Smooth muscle cell (in vitro differentiated cells): ENCODE results near the gene PMEPA1. TPM values are rescaled to one million over a fixed set of nuclear protein-coding genes. Genes with fewer than 3 reads are reported as not detected.
A peak's percentile ranks its signal among the peaks of the same experiment; 100 is the strongest.

ENCODE experiments used
- DNase-seq: peaks from one replicate; lab custom pipeline; 2025; ENCODE audit not compliant: unreplicated experiment; lab: John Stamatoyannopoulos, UW
- H2AFZ ChIP-seq: fragments of 200-600 bp; sonication (generic); 2 replicates; pipeline ENCODE4 v1.6.0; 2016; ENCODE audit warnings: antibody characterized with exemption, low read depth, mild to moderate bottlenecking
- H3F3A ChIP-seq: fragments of 200-600 bp; sonication (generic); 2 replicates; pipeline ENCODE4 v1.6.0; 2017; ENCODE audit warnings: antibody characterized with exemption, low read depth
- H3K27ac ChIP-seq: fragments of 200-600 bp; sonication (generic); 2 replicates; pipeline ENCODE4 v1.5.1; 2016; ENCODE audit warnings: low read depth, mild to moderate bottlenecking
- H3K27me3 ChIP-seq: fragments of 200-600 bp; sonication (generic); 2 replicates; pipeline ENCODE4 v1.6.1; 2016; ENCODE audit warnings: low read depth, mild to moderate bottlenecking
- H3K36me3 ChIP-seq: fragments of 200-600 bp; sonication (generic); 2 replicates; pipeline ENCODE4 v1.5.1; 2016; ENCODE audit warnings: low read depth
- H3K4me1 ChIP-seq: fragments of 200-600 bp; sonication (generic); 2 replicates; pipeline ENCODE4 v1.5.1; 2016; ENCODE audit warnings: low read depth
- H3K4me2 ChIP-seq: fragments of 200-600 bp; sonication (generic); 2 replicates; pipeline ENCODE4 v1.6.0; 2016; ENCODE audit warnings: mild to moderate bottlenecking
- H3K4me3 ChIP-seq: fragments of 200-600 bp; sonication (generic); 2 replicates; pipeline ENCODE4 v1.5.1; 2016; ENCODE audit warnings: mild to moderate bottlenecking
- H3K79me2 ChIP-seq: fragments of 200-600 bp; sonication (generic); 2 replicates; pipeline ENCODE4 v1.6.0; 2016; ENCODE audit warnings: low read depth, mild to moderate bottlenecking
- H3K9ac ChIP-seq: fragments of 200-600 bp; sonication (generic); 2 replicates; pipeline ENCODE4 v1.6.0; 2016; ENCODE audit warnings: low read depth
- H3K9me3 ChIP-seq: fragments of 200-600 bp; sonication (generic); replicated peaks from 2 replicates; pipeline ENCODE4 v1.5.1; 2016; ENCODE audit warnings: low read depth
- H4K20me1 ChIP-seq: fragments of 200-600 bp; sonication (generic); 2 replicates; pipeline ENCODE4 v1.6.0; 2016; ENCODE audit warnings: low read depth
- CTCF ChIP-seq: fragments of 200-600 bp; sonication (generic); IDR thresholded peaks from 2 replicates; pipeline ENCODE4 v1.5.1; 2017; ENCODE audit warnings: borderline replicate concordance, mild to moderate bottlenecking, antibody characterized with exemption; ENCODE audit not compliant: insufficient read depth, poor library complexity, severe bottlenecking
- WGBS: methylation state at CpG from one replicate; pipeline ENCODE4 v1.1.7; 2016; ENCODE audit warnings: low lambda C conversion rate; 5-methylcytosine and 5-hydroxymethylcytosine counted together
- polyA plus RNA-seq: library from polyadenylated mRNA; unstranded; fragments of >200 nt; fragmentation: Nextera tagmentation; extraction: Ambion mirVana; gene quantifications from 2 replicates; pipeline ENCODE4 v1.2.1, GENCODE V29; 2016
- total RNA-seq: library from RNA; depleted of rRNA; stranded (reverse); fragments of >200 nt; gene quantifications from 2 replicates; pipeline ENCODE4 v1.2.3, GENCODE V29; 2014

The PMEPA1 gene
- total and polyA plus RNA-seq, 2 experiments from 2014 or later: 37.2 to 81.9 TPM

DNA sequence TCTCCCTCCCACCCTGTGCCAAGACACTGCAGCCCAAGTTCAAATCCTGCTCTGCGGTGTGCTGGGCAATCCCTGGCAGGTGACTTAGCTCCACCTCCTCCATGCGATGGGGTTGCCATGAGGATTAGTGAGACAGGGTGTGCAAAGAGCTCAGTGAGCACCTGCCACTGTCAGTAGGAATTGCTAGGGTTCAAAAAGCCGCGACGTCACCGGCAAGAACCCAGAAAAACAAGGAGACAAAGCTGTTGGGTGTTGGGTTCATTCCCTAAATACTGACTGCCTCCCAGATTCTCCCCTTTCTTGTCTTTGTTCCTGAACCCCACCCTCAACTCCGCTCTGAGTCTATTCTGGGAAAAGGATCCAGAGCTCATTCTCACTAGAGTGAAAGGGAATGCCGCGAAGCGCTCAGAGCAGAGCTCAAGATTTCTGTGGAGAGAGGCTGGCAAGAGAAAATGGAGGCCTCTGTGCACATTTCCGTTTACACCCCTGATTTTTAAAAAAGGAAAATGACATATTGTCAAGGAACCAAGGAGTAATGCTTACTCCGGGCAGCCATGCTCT, 13.3 kb downstream of the PMEPA1 start:
- Histone ChIP-seq H3K27ac (peak overlapping the region; percentile 97), H3K9me3 (no peaks in the 10 kb centered on the region), H3F3A (peaks cover 26% of the 10 kb centered on the region), H3K4me2 (no peak overlapping the region), H4K20me1 (peaks cover 96% of the 10 kb centered on the region), H3K4me3 (no peak overlapping the region), H3K79me2 (peaks cover 89% of the 10 kb centered on the region), H3K36me3 (no peaks in the 10 kb centered on the region), H3K9ac (no peak overlapping the region), H2AFZ (no peak overlapping the region), H3K27me3 (no peaks in the 10 kb centered on the region), H3K4me1 (no peaks in the 10 kb centered on the region)
- TF ChIP-seq CTCF: no peak
- WGBS: 97% methylated on average over 12 of the region's 12 CpGs
- DNase-seq: no peak

- peak overlapping the region; percentile 52 for H3K9ac ChIP-seq
- WGBS: 88% methylated on average over 5 of the region's 5 CpGs
- H3K4me1 ChIP-seq: no peaks in the 10 kb centered on the region
- peaks cover 96% of the 10 kb centered on the region for H4K20me1 ChIP-seq
- H3K4me2 ChIP-seq: no peak overlapping the region
- no peak for DNase-seq
- H3K79me2 ChIP-seq: peaks cover 89% of the 10 kb centered on the region
- no peaks in the 10 kb centered on the region for H3K9me3 ChIP-seq
- H3K4me3 ChIP-seq: no peak overlapping the region
- no peaks in the 10 kb centered on the region for H3K36me3 ChIP-seq
- peak overlapping the region; percentile 97 for H3K27ac ChIP-seq
- no peak overlapping the region for H2AFZ ChIP-seq
- no peaks in the 10 kb centered on the region for H3K27me3 ChIP-seq
- TF ChIP-seq CTCF: no peak
- peaks cover 26% of the 10 kb centered on the region for H3F3A ChIP-seq
Observed at GRCh38 chr20:57695940-57696339, 13.9 kb downstream of the PMEPA1 start.

- H3K27ac ChIP-seq: peak overlapping the region; percentile 97
- peaks cover 89% of the 10 kb centered on the region for H3K79me2 ChIP-seq
- no peaks in the 10 kb centered on the region for H3K36me3 ChIP-seq
- WGBS: 49% methylated on average over 11 of the region's 11 CpGs
- H3K4me1 ChIP-seq: no peaks in the 10 kb centered on the region
- H3K4me2 ChIP-seq: no peak overlapping the region
- no peak for TF ChIP-seq CTCF
- H3K27me3 ChIP-seq: no peaks in the 10 kb centered on the region
- no peaks in the 10 kb centered on the region for H3K9me3 ChIP-seq
- H3F3A ChIP-seq: peaks cover 21% of the 10 kb centered on the region
- H3K9ac ChIP-seq: peak overlapping the region; percentile 52
- H3K4me3 ChIP-seq: no peak overlapping the region
- peaks cover 96% of the 10 kb centered on the region for H4K20me1 ChIP-seq
- no peak for DNase-seq
- no peak overlapping the region for H2AFZ ChIP-seq
Observed at GRCh38 chr20:57695012-57695411, 14.8 kb downstream of the PMEPA1 start.

- peak overlapping the region; percentile 97 for H3K27ac ChIP-seq
- peaks cover 20% of the 10 kb centered on the region for H3F3A ChIP-seq
- no peaks in the 10 kb centered on the region for H3K4me1 ChIP-seq
- no peak overlapping the region for H3K4me3 ChIP-seq
- DNase-seq: no peak
- H3K27me3 ChIP-seq: no peaks in the 10 kb centered on the region
- H3K36me3 ChIP-seq: no peaks in the 10 kb centered on the region
- H3K9me3 ChIP-seq: no peaks in the 10 kb centered on the region
- H2AFZ ChIP-seq: no peak overlapping the region
- peaks cover 96% of the 10 kb centered on the region for H4K20me1 ChIP-seq
- TF ChIP-seq CTCF: no peak
- WGBS: 88% methylated on average over 4 of the region's 4 CpGs
- peaks cover 89% of the 10 kb centered on the region for H3K79me2 ChIP-seq
- peak overlapping the region; percentile 52 for H3K9ac ChIP-seq
- H3K4me2 ChIP-seq: no peak overlapping the region
Observed at GRCh38 chr20:57694481-57694880, 15.3 kb downstream of the PMEPA1 start.
